Nephron progenitor cell (in vitro differentiated cells): ENCODE measurements around the gene EPHA5.

Experiments
- DNase-seq: peaks from one replicate; pipeline ENCODE4 v3.0.0; 2021
- H3K27ac Mint-ChIP-seq: 2 replicates; pipeline ENCODE4 v1.8.0; 2021; ENCODE audit warnings: mild to moderate bottlenecking, moderate library complexity, mixed read lengths
- H3K27me3 Mint-ChIP-seq: 2 replicates; pipeline ENCODE4 v1.8.0; 2021; ENCODE audit warnings: mild to moderate bottlenecking, low read depth, mixed read lengths; ENCODE audit not compliant: poor library complexity
- H3K36me3 Mint-ChIP-seq: 2 replicates; pipeline ENCODE4 v1.8.0; 2021; ENCODE audit warnings: low read depth, mixed read lengths
- H3K4me1 Mint-ChIP-seq: 2 replicates; pipeline ENCODE4 v1.8.0; 2021; ENCODE audit warnings: mixed read lengths
- H3K4me3 Mint-ChIP-seq: 2 replicates; pipeline ENCODE4 v1.8.0; 2021; ENCODE audit warnings: mild to moderate bottlenecking, moderate library complexity, mixed read lengths
- H3K9me3 Mint-ChIP-seq: 2 replicates; pipeline ENCODE4 v1.8.0; 2021; ENCODE audit warnings: mild to moderate bottlenecking, moderate library complexity, mixed read lengths
- TF ChIP-seq, protein P1 (sequence below): fragments of 200-600 bp; sonication (generic); IDR thresholded peaks from 2 replicates; pipeline ENCODE4 v1.5.0; 2021; ENCODE audit warnings: antibody characterized with exemption

EPHA5 gene

DNA sequence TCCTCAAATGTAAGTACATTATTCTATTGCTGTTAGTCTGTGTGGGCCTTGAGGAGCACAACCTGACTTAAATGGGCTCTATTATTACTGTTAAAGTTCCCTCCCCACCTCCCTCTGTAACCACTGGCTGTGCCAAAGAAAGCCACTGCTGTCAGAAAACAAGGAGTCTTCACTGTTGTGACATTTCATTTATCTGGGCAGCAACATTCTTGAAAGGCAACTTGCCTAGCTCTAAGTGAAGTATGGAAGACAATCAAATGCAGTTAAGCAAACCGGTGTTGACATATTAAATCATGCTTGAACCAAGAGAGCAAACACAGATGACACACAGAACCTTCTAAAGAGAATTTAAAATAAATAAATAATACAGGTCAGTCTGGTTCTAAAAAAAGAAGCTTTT is 81.0 kb downstream of the EPHA5 start:
- Mint-ChIP-seq H3K4me1 (no peaks in the 10 kb centered on the region), H3K27me3 (no peaks in the 10 kb centered on the region), H3K4me3 (no peak overlapping the region), H3K27ac (no peak overlapping the region), H3K36me3 (no peaks in the 10 kb centered on the region), H3K9me3 (no peaks in the 10 kb centered on the region)
- TF ChIP-seq, protein P1, sequence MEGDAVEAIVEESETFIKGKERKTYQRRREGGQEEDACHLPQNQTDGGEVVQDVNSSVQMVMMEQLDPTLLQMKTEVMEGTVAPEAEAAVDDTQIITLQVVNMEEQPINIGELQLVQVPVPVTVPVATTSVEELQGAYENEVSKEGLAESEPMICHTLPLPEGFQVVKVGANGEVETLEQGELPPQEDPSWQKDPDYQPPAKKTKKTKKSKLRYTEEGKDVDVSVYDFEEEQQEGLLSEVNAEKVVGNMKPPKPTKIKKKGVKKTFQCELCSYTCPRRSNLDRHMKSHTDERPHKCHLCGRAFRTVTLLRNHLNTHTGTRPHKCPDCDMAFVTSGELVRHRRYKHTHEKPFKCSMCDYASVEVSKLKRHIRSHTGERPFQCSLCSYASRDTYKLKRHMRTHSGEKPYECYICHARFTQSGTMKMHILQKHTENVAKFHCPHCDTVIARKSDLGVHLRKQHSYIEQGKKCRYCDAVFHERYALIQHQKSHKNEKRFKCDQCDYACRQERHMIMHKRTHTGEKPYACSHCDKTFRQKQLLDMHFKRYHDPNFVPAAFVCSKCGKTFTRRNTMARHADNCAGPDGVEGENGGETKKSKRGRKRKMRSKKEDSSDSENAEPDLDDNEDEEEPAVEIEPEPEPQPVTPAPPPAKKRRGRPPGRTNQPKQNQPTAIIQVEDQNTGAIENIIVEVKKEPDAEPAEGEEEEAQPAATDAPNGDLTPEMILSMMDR: no peak
- DNase-seq: no peak

DNA sequence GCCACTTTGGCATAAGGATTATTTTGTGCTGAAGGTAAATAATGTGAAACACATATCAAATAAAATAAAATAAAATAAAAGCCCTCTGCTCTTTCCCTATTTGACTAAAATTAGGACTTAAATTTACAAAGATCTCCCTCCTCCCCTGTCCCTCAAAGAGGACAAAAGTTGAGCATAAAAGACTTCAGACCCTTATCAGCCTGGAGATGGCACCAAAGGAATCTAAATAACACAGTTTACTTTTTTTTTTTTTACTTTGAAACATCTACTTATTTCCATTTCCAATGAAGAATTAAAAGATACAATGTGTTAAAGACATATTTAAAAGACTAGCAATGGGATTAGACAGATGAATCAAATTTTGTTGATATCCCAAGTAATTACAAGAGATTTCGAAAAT is 89.7 kb downstream of the EPHA5 start:
- H3K4me1 Mint-ChIP-seq: no peaks in the 10 kb centered on the region
- H3K27ac Mint-ChIP-seq: no peak overlapping the region
- H3K27me3 Mint-ChIP-seq: no peaks in the 10 kb centered on the region
- H3K36me3 Mint-ChIP-seq: no peaks in the 10 kb centered on the region
- DNase-seq: no peak
- H3K4me3 Mint-ChIP-seq: no peak overlapping the region
- TF ChIP-seq, protein P1: no peak
- no peaks in the 10 kb centered on the region for H3K9me3 Mint-ChIP-seq

DNA sequence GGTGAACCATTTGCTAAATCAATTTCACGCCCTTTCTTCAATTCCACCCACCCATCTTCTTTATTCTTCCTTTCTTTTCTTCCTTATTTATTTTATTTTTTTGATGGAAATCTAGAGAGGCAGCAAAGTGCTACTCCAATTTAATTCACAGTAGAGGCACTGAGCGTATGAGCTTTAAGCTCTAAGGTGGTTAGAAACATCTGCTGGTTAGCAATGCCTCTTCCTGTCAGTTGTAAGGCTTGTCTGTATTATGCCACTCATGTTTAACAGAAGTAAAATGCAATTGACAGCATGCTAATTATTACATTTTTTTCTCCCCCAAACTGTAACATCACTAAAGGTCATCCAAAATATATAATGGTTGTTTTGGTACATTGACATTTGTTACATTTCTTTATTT is 103.8 kb downstream of the EPHA5 start:
- TF ChIP-seq, protein P1: no peak
- no peak overlapping the region for H3K4me3 Mint-ChIP-seq
- no peak overlapping the region for H3K27ac Mint-ChIP-seq
- H3K27me3 Mint-ChIP-seq: no peaks in the 10 kb centered on the region
- no peak for DNase-seq
- H3K4me1 Mint-ChIP-seq: no peaks in the 10 kb centered on the region
- no peaks in the 10 kb centered on the region for H3K36me3 Mint-ChIP-seq
- no peaks in the 10 kb centered on the region for H3K9me3 Mint-ChIP-seq

DNA sequence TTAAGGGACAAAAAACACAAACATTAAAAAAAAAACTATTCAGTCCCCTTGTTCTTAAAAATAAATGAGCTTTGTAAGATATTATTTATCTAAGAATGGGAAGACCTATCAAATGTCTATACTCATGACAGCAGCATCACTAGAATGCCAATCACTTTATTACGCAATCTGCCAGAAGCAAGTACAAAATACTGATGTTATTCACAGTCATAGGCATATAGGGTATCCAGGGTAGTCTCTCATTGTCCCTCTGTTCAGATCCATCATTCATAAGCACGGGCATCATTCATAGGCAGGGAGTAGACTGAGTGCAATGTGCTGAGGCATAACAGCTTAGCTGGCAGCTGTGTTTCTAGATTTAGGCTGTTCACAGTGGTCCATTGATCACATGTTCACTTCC is 109.1 kb downstream of the EPHA5 start:
- no peaks in the 10 kb centered on the region for H3K4me1 Mint-ChIP-seq
- H3K27ac Mint-ChIP-seq: no peak overlapping the region
- no peaks in the 10 kb centered on the region for H3K9me3 Mint-ChIP-seq
- no peaks in the 10 kb centered on the region for H3K36me3 Mint-ChIP-seq
- no peaks in the 10 kb centered on the region for H3K27me3 Mint-ChIP-seq
- TF ChIP-seq, protein P1: no peak
- no peak overlapping the region for H3K4me3 Mint-ChIP-seq
- DNase-seq: no peak

DNA sequence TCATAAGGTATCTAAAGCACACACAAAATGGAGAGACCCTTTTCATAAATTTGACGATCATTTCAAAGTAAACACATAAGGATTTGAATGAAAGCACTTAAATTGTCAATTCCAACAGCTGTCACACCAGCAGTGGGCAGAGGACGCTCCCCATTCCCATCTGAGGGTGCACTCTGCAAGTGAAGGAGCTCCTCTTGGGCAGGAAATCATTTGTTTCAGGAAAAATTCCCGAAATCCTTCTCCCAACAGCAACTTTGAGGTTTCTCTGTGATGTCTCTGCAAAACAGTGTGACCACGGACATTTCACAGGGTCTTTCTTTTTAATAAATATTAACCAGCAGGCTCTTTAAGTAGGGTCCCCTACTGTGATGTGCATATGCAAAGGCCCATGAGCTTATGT is 111.0 kb downstream of the EPHA5 start:
- TF ChIP-seq, protein P1: no peak
- no peaks in the 10 kb centered on the region for H3K4me1 Mint-ChIP-seq
- no peak for DNase-seq
- no peaks in the 10 kb centered on the region for H3K9me3 Mint-ChIP-seq
- H3K27ac Mint-ChIP-seq: no peak overlapping the region
- H3K4me3 Mint-ChIP-seq: no peak overlapping the region
- no peaks in the 10 kb centered on the region for H3K36me3 Mint-ChIP-seq
- no peaks in the 10 kb centered on the region for H3K27me3 Mint-ChIP-seq

DNA sequence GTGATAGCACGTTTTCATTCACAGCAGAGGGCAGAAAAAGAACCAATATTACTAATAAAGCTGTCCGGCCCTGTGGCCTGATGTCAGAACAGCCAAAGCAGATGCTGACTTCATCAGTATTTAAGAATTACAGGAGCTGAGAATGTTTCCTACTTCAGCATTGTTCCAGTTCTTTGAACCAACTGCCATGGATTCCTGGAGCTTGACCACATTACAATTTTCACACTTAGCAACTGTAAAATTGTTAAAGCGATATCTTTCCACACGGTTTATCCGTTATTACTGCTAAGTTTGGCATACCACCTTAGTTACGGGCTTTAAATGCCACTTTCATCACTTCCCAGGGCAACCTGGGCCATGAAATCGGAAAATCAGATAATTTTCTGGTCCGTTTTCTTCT is 118.2 kb downstream of the EPHA5 start:
- DNase-seq: no peak
- no peak overlapping the region for H3K4me3 Mint-ChIP-seq
- TF ChIP-seq, protein P1: no peak
- peaks cover 6% of the 10 kb centered on the region for H3K4me1 Mint-ChIP-seq
- H3K36me3 Mint-ChIP-seq: no peaks in the 10 kb centered on the region
- no peak overlapping the region for H3K27ac Mint-ChIP-seq
- H3K27me3 Mint-ChIP-seq: no peaks in the 10 kb centered on the region
- no peaks in the 10 kb centered on the region for H3K9me3 Mint-ChIP-seq
